Breast epithelium (tissue), 3 donors: Measurements from ENCODE around the gene ARSJ.

Experiments
- CTCF ChIP-seq, 3 donors: fragments of 450-650 bp; IDR thresholded peaks; one replicate each; pipeline ENCODE4 v1.5.1; 2016 to 2017; ENCODE audit warnings: antibody characterized with exemption in 3 of 3, mild to moderate bottlenecking in 3 of 3, moderate library complexity in 3 of 3
- POLR2A ChIP-seq: fragments of 450-650 bp; IDR thresholded peaks from one replicate; pipeline ENCODE4 v1.6.1; 2016; ENCODE audit warnings: antibody characterized with exemption, mild to moderate bottlenecking, moderate library complexity

DNA sequence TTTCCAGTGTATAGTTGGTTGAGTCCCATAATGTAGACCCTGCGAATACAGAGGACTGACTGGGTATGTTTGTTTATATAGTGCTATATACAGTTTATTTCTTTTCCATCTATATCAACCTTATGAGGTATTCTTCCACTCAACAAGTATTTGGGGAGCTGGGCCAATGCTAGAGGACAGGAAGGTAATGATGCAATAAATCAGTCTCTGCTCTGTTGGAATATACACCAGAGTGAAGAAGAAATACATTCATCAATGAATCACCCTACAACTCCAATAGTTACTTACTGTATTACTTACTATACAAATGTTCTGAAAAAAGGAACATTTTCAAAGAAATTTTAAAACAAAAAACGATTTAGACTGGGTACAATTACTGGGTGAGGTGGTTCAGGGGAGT lies 2.1 kb upstream of the ARSJ start:
- TF ChIP-seq POLR2A (no peak), CTCF (IDR thresholded peaks at IDR 0.05) (no peak)
